Gastrocnemius medialis (tissue), 4 donors: Measurements from ENCODE around the gene CYYR1.

Experiments
- CTCF ChIP-seq, 5 experiments: fragments of 450-650 bp in 3 of 5; fragments of 200-600 bp in 2 of 5; sonication (generic) in 2 of 5; IDR thresholded peaks in 4 of 5; conservative IDR thresholded peaks in 1 of 5; 1 replicate in 4 of 5; 2 replicates in 1 of 5; pipeline ENCODE4 v1.5.1; 2016 to 2019; ENCODE audit warnings: antibody characterized with exemption in 5 of 5, mild to moderate bottlenecking in 3 of 5, moderate library complexity in 3 of 5
- POLR2A ChIP-seq, 2 donors: fragments of 450-650 bp; IDR thresholded peaks; one replicate each; pipeline ENCODE4 v1.6.1; 2017; ENCODE audit warnings: antibody characterized with exemption in 2 of 2, mild to moderate bottlenecking in 2 of 2, moderate library complexity in 2 of 2

- TF ChIP-seq CTCF (IDR thresholded peaks at IDR 0.05 in 4 of 5, conservative IDR thresholded peaks at IDR 0.05 in 1 of 5) (no peak), POLR2A (IDR thresholded peaks at IDR 0.05) (no peak)
Measured at GRCh38 chr21:26451081-26451740, 121.9 kb downstream of the CYYR1 start.
